SJSA1 (cell line): ENCODE data around the gene NPAS4. TPM values are rescaled to one million over a fixed set of nuclear protein-coding genes. Genes with fewer than 3 reads are reported as not detected.

Experiments
- DNase-seq, 2 experiments: peaks; one replicate each; pipeline ENCODE4 v3.0.0-alpha.2; 2015 to 2020; ENCODE audit warnings: low spot score in 2 of 2, low read depth in 1 of 2
- H3K27ac ChIP-seq: fragments of 250-450 bp; sonication (Bioruptor Pico); 2 replicates; pipeline ENCODE4 v1.5.1; 2020; ENCODE audit warnings: mild to moderate bottlenecking, moderate library complexity
- H3K27me3 ChIP-seq: fragments of 250-450 bp; sonication (Bioruptor Pico); replicated peaks from 2 replicates; pipeline ENCODE4 v1.5.1; 2020; ENCODE audit warnings: mild to moderate bottlenecking, moderate library complexity
- H3K36me3 ChIP-seq: fragments of 250-450 bp; sonication (Bioruptor Pico); 2 replicates; pipeline ENCODE4 v1.5.1; 2020; ENCODE audit warnings: mild to moderate bottlenecking
- H3K4me1 ChIP-seq: fragments of 250-450 bp; sonication (Bioruptor Pico); replicated peaks from 2 replicates; pipeline ENCODE4 v1.6.1; 2021; ENCODE audit warnings: mild to moderate bottlenecking
- H3K4me3 ChIP-seq: fragments of 250-450 bp; sonication (Bioruptor Pico); 2 replicates; pipeline ENCODE4 v1.5.1; 2020; ENCODE audit warnings: mild to moderate bottlenecking
- H3K9me3 ChIP-seq: fragments of 250-450 bp; sonication (Bioruptor Pico); replicated peaks from 2 replicates; pipeline ENCODE4 v1.5.1; 2020; ENCODE audit warnings: mild to moderate bottlenecking
- total RNA-seq: library from RNA; depleted of rRNA; stranded (reverse); fragments of >200 nt; shearing (Covaris generic); gene quantifications from 2 replicates; pipeline ENCODE4 v1.2.3, GENCODE V29; 2014; rRNA removed

Gene NPAS4
- total RNA-seq, 1 experiment from 2014 or later, result 2.2 TPM

DNA sequence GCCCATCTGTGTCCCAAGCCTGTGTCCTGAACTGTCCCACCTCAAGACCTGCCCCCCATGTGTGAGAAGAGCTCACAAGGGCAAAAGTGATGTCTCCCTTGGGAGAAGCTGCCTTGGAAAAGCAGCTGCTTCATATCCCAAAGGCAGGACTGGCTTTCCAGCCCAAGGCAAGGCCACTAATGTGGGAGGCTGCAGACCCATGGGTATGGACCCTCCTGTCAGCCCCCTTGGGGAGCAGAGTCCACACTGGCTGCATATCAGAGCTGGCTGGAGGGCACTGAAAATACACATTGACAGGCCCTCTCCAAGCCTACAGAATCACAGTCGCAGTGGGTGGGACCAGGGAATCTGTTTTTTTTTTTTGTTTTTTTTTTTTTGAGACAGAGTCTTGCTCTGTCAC is 48.6 kb downstream of the NPAS4 start:
- H3K4me3 ChIP-seq, result no peak overlapping the region
- no peaks in the 10 kb centered on the region for H3K27me3 ChIP-seq
- peaks cover 34% of the 10 kb centered on the region for H3K36me3 ChIP-seq
- peaks cover 13% of the 10 kb centered on the region for H3K4me1 ChIP-seq
- H3K27ac ChIP-seq, result no peak overlapping the region
- 0 out of 2 replicates have a peak, but pooled peaks cover 2% of the 10 kb centered on the region for H3K9me3 ChIP-seq
- DNase-seq, result no peak

DNA sequence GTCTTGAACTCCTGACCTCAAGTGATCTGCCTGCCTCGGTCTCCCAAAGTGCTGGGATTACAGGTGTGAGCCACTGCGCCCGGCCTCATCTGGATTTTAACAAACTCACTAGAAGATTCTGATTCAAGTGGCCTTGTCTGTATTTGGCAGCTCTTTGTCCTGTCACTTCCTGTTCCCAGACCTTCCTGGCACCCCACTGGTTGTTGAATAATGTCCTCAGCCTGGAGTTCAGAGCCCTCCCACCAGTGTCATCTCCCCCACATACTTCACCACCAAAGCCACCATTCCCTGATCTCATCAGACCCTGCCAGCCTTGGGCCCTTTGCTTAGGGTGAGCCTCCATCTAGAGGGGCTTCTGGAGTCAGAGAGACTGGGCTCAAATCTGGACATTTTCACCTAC is 49.2 kb downstream of the NPAS4 start:
- Histone ChIP-seq H3K4me3 (no peak overlapping the region), H3K9me3 (0 out of 2 replicates have a peak, but pooled peaks cover 2% of the 10 kb centered on the region), H3K4me1 (peaks cover 13% of the 10 kb centered on the region), H3K36me3 (peaks cover 38% of the 10 kb centered on the region), H3K27ac (no peak overlapping the region), H3K27me3 (no peaks in the 10 kb centered on the region)
- DNase-seq, result no peak

DNA sequence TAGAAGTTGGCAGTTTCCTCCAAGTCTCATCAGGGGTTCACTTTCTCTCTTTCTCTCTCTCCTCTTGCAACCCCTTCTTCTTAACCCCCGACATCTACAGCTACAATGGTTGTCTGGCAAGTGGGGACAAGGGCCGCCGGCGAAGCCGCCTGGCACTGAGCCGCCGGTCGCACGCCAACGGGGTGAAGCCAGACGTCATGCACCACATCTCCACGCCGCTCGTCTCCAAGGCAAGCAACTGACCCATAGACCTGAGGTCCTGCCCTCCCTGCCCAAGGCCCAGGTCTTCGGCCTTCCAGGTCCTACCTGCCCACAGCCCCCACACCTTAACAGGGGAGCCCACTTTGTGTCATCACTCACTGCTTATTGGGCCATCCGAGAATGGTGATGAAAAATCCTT is 50.3 kb downstream of the NPAS4 start:
- Histone ChIP-seq H3K4me1 (peaks cover 13% of the 10 kb centered on the region), H3K27me3 (no peaks in the 10 kb centered on the region), H3K27ac (no peak overlapping the region), H3K9me3 (0 out of 2 replicates have a peak, but pooled peaks cover 2% of the 10 kb centered on the region), H3K36me3 (peaks cover 40% of the 10 kb centered on the region), H3K4me3 (no peak overlapping the region)
- DNase-seq, result no peak

DNA sequence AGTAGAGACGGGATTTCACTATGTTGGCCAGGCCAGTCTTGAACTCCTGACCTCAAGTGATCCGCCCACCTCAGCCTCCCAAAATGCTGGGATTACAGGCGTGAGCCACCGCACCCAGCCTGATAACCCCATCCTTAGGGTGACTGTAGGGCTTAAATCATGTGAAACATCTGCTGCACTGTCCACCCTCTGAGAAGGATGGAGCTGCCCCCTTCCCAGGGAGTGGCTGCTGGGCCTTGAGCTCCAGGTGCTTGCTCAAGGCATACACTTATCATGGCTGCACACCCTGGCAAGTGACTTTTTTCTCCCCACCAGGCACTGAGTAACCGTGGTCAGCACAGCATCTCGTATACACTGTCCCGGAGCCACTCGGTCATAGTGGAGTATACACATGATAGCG is 51.2 kb downstream of the NPAS4 start:
- Histone ChIP-seq H3K9me3 (0 out of 2 replicates have a peak, but pooled peaks cover 2% of the 10 kb centered on the region), H3K27me3 (no peaks in the 10 kb centered on the region), H3K4me3 (no peak overlapping the region), H3K4me1 (peaks cover 9% of the 10 kb centered on the region), H3K27ac (no peak overlapping the region), H3K36me3 (peaks cover 40% of the 10 kb centered on the region)
- no peak for DNase-seq

DNA sequence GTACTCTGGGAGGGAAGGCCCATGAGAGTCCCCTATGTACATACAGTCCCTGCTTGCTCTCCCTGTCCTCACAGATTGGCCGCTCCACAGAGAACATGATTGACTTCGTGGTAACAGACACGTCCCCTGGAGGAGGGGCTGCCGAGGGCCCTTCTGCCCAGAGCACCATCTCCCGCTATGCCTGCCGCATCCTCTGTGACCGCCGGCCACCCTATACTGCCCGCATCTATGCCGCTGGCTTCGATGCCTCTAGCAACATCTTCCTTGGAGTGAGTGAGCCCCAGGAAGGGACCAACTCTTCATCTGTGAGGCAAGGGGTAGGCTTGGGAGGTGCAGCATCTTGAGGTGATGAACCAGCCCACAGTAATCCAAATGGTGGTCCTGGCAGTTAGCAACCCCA is 52.3 kb downstream of the NPAS4 start:
- Histone ChIP-seq H3K27me3 (no peaks in the 10 kb centered on the region), H3K9me3 (no peaks in the 10 kb centered on the region), H3K36me3 (peaks cover 43% of the 10 kb centered on the region), H3K4me3 (no peak overlapping the region), H3K27ac (no peak overlapping the region), H3K4me1 (no peaks in the 10 kb centered on the region)
- no peak for DNase-seq

DNA sequence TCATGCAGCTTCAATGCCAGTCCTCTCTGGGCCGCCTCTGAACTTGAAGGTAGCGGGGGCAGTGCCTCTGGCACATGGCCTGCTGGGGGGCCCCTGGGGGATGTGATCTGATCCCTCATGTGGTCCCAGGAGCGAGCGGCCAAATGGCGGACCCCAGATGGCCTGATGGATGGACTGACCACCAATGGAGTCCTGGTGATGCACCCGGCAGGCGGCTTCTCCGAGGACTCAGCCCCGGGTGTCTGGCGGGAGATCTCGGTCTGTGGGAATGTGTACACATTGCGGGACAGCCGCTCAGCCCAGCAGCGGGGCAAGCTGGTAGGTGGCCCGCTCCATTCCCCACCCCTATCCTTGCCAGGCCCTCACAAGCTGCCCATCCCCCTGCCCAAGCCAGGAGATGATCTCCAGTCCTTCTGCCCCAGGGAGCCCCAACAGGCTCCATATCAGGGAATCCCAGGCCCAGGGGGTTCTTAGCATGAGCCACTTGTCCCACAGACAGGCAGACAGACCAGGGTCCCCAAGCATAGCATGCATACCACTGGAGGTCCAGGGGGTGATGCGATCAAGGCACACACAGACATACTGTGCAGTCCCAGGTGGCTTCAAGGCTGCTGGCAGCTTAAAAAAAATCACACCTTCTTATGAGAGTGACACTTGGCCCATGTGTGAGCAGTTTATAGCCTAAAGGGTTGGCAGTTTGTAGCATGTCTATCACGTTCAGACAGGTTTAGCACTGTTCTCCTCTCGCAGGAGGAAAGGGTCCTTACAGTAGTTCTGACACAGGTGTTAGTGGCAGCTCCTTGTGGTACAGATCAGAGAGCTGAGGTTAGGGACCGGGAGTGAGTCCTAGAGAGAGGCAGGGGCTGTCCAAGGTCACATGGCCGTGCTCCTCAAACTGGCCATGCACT is 53.0 kb downstream of the NPAS4 start:
- Histone ChIP-seq H3K4me3 (no peak overlapping the region), H3K4me1 (peaks cover 5% of the 10 kb centered on the region), H3K27ac (no peak overlapping the region), H3K36me3 (peaks cover 44% of the 10 kb centered on the region), H3K27me3 (no peaks in the 10 kb centered on the region), H3K9me3 (no peaks in the 10 kb centered on the region)
- peak in 1 of 2 experiments; percentile 55 for DNase-seq

DNA sequence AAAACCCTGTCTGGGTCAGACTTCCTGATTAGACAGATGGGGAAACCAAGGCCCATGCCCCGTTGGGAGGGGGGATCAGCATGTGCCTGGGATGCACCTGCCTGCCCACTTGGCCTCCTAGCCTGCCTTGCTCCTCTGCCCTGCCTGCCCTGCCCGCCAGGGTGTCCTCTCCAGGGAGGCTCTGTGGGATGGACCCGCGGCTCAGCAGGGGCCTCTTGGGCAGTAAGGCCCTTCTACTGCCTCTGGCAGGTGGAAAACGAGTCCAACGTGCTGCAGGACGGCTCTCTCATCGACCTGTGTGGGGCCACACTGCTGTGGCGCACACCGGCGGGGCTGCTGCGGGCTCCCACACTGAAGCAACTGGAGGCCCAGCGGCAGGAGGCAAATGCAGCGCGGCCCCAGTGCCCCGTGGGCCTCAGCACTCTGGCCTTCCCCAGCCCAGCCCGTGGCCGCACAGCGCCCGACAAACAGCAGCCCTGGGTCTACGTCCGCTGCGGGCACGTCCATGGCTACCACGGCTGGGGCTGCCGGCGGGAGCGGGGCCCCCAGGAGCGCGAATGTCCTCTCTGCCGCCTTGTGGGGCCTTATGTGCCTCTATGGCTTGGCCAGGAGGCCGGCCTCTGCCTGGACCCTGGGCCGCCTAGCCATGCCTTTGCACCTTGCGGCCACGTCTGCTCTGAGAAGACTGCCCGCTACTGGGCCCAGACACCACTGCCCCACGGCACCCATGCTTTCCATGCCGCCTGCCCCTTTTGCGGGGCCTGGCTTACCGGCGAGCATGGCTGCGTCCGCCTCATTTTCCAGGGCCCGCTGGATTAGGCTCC is 54.7 kb downstream of the NPAS4 start:
- Histone ChIP-seq H3K9me3 (no peaks in the 10 kb centered on the region), H3K36me3 (peaks cover 49% of the 10 kb centered on the region), H3K4me1 (peaks cover 10% of the 10 kb centered on the region), H3K27ac (no peak overlapping the region), H3K4me3 (no peak overlapping the region), H3K27me3 (no peaks in the 10 kb centered on the region)
- DNase-seq, result no peak

Other genes starting within 250 kb of the NPAS4 start
- gene KLC2, start 163.3 kb upstream of the NPAS4 start, total RNA-seq, result 54.1 and 92.6 TPM in 2 replicates
- gene RAB1B, start 152.4 kb upstream of the NPAS4 start, total RNA-seq, result 290 and 334 TPM in 2 replicates
- gene CNIH2, start 142.9 kb upstream of the NPAS4 start, total RNA-seq, result 2.8 and 6.2 TPM in 2 replicates
- 162 and 245 TPM in 2 replicates for gene YIF1A, start 131.9 kb upstream of the NPAS4 start, total RNA-seq
- gene TMEM151A, start 129.1 kb upstream of the NPAS4 start, total RNA-seq, result 0.60 and 0.61 TPM in 2 replicates
- gene CD248, start 104.0 kb upstream of the NPAS4 start, total RNA-seq, result 576 and 629 TPM in 2 replicates
- gene RIN1, start 84.6 kb upstream of the NPAS4 start, total RNA-seq, result 44.9 and 58.0 TPM in 2 replicates
- gene BRMS1, start 75.9 kb upstream of the NPAS4 start, total RNA-seq, result 170 and 189 TPM in 2 replicates
- gene B4GAT1, start 73.4 kb upstream of the NPAS4 start, total RNA-seq, result 44.1 and 46.5 TPM in 2 replicates
- gene SLC29A2, start 49.3 kb upstream of the NPAS4 start, total RNA-seq, result not detected in 2 replicates
- gene MRPL11, start 17.8 kb downstream of the NPAS4 start, total RNA-seq, result 186 and 201 TPM in 2 replicates
- 7.0 and 11.1 TPM in 2 replicates for gene PELI3, start 45.9 kb downstream of the NPAS4 start, total RNA-seq
- gene DPP3, start 59.4 kb downstream of the NPAS4 start, total RNA-seq, result 140 and 146 TPM in 2 replicates
- gene BBS1, start 89.6 kb downstream of the NPAS4 start, total RNA-seq, result 28.7 and 38.8 TPM in 2 replicates
- gene ZDHHC24, start 125.0 kb downstream of the NPAS4 start, total RNA-seq, result 17.9 and 18.3 TPM in 2 replicates
- not detected in 2 replicates for gene ACTN3, start 125.9 kb downstream of the NPAS4 start, total RNA-seq
- gene CTSF, start 147.6 kb downstream of the NPAS4 start, total RNA-seq, result 4.9 and 5.6 TPM in 2 replicates
- gene CCDC87, start 172.0 kb downstream of the NPAS4 start, total RNA-seq, result 0.34 TPM in 1 of 2 replicates, not detected in the other
- gene CCS, start 172.2 kb downstream of the NPAS4 start, total RNA-seq, result 44.8 and 46.6 TPM in 2 replicates
- 33.1 and 57.8 TPM in 2 replicates for gene RBM14, start 195.6 kb downstream of the NPAS4 start, total RNA-seq
- gene RBM4, start 217.7 kb downstream of the NPAS4 start, total RNA-seq, result 136 and 170 TPM in 2 replicates